NCI-H187 (cell line): ENCODE data around the gene MACROD2.
"Not testable (repeated sequence)": the region's sequence is repeated elsewhere in the genome, so short reads cannot be mapped to it uniquely, and the experiment has no call there.

Experiments
- DNase-seq, 2 experiments: peaks; one replicate each; lab custom pipeline; 2025; lab: John Stamatoyannopoulos, UW

MACROD2 gene

GRCh38 chr20:13995086-13995665 lies at the start of gene MACROD2:
MACROD2 (plus strand) TSS chr20:13995516.
- peak; percentile 92 to 93 for DNase-seq

- DNase-seq, result no peak
Observed at GRCh38 chr20:13947719-13948118, 47.6 kb upstream of the MACROD2 start.

GRCh38 chr20:13953227-13953626 lies 42.1 kb upstream of the MACROD2 start:
- DNase-seq, result no peak

- no peak for DNase-seq
Observed at GRCh38 chr20:13960119-13960518, 35.2 kb upstream of the MACROD2 start.

GRCh38 chr20:13960525-13960924 lies 34.8 kb upstream of the MACROD2 start:
- DNase-seq, result no peak

- DNase-seq, result no peak
Observed at GRCh38 chr20:13984211-13984610, 11.1 kb upstream of the MACROD2 start.

- DNase-seq, result peak in 1 of 2 experiments; percentile 1
Observed at GRCh38 chr20:13990465-13990864, 4.9 kb upstream of the MACROD2 start, which contains the start of gene SEL1L2. SEL1L2 (minus strand) TSS chr20:13990614; CDS start chr20:13990534, 80 bp downstream.

- no peak for DNase-seq
Observed at GRCh38 chr20:13991311-13991710, 4.0 kb upstream of the MACROD2 start.

GRCh38 chr20:13991955-13992354 lies 3.4 kb upstream of the MACROD2 start:
- DNase-seq, result not testable (repeated sequence)

- DNase-seq, result peak in 1 of 2 experiments; percentile 9
Observed at GRCh38 chr20:13995841-13996240, 525 bp downstream of the MACROD2 start.

- DNase-seq, result no peak
Observed at GRCh38 chr20:13996265-13996664, 949 bp downstream of the MACROD2 start.

- DNase-seq, result no peak
Observed at GRCh38 chr20:14000917-14001316, 5.6 kb downstream of the MACROD2 start.

GRCh38 chr20:14005996-14006395 lies 10.7 kb downstream of the MACROD2 start:
- no peak for DNase-seq

GRCh38 chr20:14009208-14009607 lies 13.9 kb downstream of the MACROD2 start:
- no peak for DNase-seq

- peak; percentile 10 to 15 for DNase-seq
Observed at GRCh38 chr20:14012671-14013070, 17.4 kb downstream of the MACROD2 start.

- no peak for DNase-seq
Observed at GRCh38 chr20:14030991-14031390, 35.7 kb downstream of the MACROD2 start.

- DNase-seq, result no peak
Observed at GRCh38 chr20:14033310-14033709, 38.0 kb downstream of the MACROD2 start.

- DNase-seq, result no peak
Observed at GRCh38 chr20:14036567-14036966, 41.3 kb downstream of the MACROD2 start.

GRCh38 chr20:14044712-14045276 lies 49.5 kb downstream of the MACROD2 start:
- DNase-seq, result not testable (repeated sequence)

- DNase-seq, result no peak
Observed at GRCh38 chr20:14046534-14046933, 51.2 kb downstream of the MACROD2 start.

GRCh38 chr20:14049111-14049510 lies 53.8 kb downstream of the MACROD2 start:
- no peak for DNase-seq

GRCh38 chr20:14051454-14051853 lies 56.1 kb downstream of the MACROD2 start:
- DNase-seq, result no peak

GRCh38 chr20:14055127-14055742 lies 59.9 kb downstream of the MACROD2 start:
- DNase-seq, result peak; percentile 3 to 20
